T-helper 22 cell (primary cell): ENCODE measurements around the gene TAF1.
"Not testable (repeated sequence)": the region's sequence is repeated elsewhere in the genome, so short reads cannot be mapped to it uniquely, and the experiment has no call there.

ENCODE experiments used
- DNase-seq: peaks from one replicate; pipeline ENCODE4 v3.0.0-alpha.2; 2020; ENCODE audit warnings: low read depth

TAF1 gene

DNA sequence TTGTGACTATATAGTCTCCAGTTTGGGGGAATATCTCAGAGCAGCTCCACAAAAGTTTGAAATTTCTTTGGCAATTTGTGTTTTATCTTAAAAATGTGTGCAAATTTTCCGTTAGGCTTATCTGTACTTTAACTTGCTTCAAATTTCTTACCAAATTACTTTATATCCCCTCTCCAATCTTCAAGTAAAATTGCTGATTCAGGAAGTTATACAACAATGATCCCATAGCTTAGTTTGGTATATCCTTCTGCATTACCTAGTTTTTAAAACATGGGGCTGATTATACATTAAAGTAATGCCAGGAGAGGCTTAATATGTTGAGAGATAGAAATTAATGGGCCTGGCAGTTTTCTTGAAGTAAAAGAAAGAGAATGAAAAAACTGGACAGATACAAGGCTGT lies 66.6 kb downstream of the TAF1 start:
- no peak for DNase-seq

DNA sequence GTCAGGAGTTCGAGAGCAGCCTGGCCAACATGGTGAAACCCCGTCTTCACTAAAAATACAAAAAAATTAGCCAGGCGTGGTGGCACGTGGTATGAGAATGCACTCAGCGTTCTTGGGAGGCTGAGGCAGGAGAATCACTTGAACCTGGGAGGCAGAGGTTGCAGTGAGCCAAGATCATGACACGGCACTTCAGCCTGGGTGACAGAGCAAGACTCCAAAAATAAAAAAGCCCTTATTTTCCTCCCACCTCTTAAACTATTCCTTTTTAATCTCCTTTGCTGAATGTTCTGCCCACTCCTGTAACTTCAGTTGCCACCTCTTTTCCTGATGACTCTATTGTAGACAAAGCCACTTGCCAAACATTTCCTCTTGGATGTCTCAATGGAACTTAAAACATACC lies 72.6 kb downstream of the TAF1 start:
- DNase-seq = no peak

DNA sequence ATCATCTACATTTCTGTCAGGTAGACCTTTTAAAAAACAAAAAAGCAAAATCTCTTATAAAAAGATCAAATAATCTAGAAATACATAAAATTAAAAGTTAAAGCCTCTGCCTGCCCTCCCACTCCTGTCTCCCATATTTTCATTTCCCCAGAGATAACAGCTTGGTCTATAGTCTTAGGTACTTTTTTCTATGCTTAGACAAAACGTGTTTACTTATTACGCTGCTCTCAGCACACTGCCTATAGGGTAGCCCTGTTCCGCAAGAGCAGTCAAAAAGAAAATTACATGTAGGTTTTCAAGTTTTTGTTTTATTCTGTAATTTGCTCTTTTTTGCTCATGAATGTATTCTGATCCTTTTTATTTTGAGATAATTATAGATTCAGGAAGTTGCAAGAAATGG lies 73.3 kb downstream of the TAF1 start:
- DNase-seq = no peak

DNA sequence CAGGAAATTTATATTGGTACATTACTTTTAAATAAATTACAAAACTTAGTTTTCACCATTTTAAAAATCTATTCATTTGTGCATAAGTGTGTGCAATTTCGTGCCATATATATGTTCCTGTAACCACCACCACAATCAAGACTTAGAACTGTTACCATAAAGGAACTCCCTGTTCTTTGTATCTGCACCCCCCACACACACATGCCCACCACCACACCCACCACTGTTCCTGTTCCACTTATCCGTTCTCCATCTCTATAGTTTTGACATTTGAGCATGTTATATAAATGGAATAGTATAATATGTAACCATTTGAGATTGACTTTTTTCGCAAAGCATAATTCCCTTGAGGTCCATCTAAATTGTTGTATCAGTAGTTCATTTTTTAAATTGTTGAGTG lies 73.7 kb downstream of the TAF1 start:
- DNase-seq = no peak

DNA sequence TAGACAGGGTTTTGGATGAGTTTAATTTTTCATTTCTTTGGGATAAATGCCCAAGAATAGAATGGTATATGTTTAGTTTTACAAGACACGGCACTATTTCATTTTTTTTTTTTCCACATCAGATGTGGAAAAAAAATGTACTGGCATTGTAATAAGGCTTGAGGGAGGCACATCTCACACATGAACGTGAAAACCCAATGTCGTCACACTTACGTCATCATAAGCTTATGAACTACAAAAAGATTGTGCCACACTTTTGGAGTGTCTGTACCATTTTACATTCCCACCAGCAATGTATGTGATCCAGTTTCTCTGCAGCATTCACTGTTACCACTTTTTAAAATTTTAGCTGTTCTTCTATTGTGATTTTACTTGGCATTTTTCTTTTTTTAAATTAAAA lies 74.2 kb downstream of the TAF1 start:
- no peak for DNase-seq

DNA sequence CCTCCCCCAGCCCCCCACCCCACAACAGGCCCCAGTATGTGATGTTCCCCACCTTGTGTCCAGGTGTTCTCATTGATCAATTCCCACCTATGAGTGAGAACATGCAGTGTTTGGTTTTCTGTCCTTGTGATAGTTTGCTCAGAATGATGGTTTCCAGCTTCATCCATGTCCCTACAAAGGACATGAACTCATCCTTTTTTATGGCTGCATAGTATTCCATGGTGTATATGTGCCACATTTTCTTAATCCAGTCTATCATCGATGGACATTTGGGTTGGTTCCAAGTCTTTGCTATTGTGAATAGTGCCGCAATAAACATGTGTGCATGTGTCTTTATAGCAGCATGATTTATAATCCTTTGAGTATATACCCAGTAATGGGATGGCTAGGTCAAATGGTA lies 75.7 kb downstream of the TAF1 start:
- DNase-seq = not testable (repeated sequence)

DNA sequence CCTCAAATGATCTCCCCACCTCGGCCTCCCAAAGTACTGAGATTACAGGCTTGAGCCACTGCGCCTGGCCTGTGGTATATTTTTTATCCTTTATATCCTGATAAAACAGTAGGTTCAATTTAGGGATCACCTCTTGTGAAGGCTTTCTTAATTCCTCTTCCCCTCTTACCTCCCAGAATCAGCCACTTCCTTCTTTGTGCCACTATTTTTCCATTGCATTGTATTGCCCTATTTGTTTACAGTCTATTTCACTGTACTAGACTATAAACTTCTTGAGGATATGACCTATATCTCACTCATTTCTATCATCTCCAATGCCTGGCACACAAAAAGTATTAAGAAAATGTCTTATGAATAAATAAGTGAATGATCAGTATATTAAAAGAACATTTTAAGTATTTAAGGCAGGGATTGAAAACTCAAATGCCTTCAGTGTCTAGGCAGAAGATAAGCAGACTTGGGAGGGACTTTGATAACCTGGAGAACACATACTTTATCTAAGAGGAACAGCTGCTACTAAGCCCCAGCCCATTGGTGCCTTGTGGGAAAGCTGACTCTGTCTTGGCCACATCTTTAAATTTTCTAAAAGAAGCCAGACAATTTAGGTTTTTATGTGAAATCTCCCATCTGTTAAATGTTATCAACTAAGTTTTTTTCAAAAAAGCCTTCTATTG lies 84.4 kb downstream of the TAF1 start:
- no peak for DNase-seq

DNA sequence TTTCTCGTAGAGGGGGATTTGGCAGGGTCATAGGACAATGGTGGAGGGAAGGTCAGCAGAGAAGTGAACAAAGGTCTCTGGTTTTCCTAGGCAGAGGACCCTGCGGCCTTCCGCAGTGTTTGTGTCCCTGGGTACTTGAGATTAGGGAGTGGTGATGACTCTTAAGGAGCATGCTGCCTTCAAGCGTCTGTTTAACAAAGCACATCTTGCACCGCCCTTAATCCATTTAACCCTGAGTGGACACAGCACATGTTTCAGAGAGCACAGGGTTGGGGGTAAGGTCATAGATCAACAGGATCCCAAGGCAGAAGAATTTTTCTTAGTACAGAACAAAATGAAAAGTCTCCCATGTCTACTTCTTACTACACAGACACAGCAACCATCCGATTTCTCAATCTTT lies 85.4 kb downstream of the TAF1 start:
- not testable (repeated sequence) for DNase-seq

DNA sequence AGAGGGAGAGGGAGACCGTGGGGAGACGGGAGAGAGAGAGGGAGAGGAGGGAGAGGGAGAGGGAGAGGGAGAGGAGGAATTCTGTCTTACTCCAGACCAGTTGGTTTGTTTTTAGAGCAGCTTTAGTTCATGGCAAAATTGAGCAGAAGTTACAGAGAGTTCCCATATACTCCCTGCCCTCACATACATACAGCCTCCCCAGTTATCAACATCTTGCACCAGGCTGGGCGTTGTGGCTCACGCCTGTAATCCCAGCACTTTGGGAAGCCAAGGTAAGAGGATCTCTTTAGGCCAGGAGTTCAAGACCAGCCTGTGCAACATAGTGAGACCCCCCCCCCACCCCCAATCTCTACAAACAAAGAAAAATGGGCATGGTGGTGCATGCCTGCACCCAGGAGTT lies 86.9 kb downstream of the TAF1 start:
- no peak for DNase-seq

DNA sequence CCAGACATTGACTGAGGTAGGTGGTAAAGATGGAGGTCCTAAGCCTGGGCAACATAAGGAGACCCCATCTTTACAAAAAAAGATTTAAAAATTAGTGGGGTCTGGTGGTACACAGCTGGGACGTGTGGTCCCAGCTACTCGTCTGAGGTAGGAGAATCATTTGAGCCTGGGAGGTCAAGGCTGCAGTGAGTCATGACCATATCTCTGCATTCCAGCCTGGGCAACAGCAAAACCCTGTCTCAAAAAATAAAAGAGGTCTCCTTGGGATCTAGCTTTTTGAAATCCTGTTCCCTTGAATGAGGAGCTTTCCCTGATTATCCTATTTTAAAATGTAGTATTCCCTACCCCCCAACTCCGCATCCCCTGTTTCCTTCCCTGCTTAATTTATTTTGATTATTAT lies 88.1 kb downstream of the TAF1 start:
- no peak for DNase-seq

DNA sequence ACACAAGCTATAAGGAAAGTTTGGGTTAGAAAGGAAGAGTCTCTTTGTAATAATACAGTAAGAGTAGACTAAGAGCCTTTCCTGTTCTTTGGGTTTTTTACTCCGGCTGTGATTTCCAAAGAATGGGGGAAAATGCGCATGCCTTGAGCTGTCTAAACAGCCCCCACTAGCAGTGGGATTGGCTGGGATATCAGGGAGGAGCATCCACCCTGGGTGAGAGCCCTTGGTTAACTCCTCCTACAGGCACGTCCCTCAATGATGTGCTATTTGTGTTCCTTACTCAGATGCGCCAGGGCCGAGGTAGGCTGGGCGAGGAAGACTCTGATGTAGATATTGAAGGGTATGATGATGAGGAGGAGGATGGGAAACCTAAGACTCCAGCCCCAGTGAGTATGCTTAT lies 92.7 kb downstream of the TAF1 start:
- no peak for DNase-seq

DNA sequence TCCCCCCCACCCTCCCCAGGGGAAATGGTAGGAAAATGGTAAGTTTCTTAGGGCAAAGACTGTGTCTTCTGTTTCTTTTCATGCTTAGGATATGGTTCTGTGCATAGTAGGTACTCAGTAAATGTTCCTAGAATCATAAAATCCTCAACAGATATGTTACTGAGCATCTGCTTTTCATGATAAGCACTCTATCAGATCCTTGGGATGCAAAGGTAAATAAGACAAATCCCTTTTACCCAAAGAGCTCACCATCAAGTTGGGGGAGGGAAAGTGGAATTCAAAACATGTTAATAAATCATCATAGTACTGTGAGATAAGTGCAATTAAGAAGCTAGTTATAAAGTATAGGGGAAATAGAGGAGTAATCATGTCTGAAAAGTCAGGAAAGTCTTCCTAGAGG lies 98.8 kb downstream of the TAF1 start:
- DNase-seq = no peak

DNA sequence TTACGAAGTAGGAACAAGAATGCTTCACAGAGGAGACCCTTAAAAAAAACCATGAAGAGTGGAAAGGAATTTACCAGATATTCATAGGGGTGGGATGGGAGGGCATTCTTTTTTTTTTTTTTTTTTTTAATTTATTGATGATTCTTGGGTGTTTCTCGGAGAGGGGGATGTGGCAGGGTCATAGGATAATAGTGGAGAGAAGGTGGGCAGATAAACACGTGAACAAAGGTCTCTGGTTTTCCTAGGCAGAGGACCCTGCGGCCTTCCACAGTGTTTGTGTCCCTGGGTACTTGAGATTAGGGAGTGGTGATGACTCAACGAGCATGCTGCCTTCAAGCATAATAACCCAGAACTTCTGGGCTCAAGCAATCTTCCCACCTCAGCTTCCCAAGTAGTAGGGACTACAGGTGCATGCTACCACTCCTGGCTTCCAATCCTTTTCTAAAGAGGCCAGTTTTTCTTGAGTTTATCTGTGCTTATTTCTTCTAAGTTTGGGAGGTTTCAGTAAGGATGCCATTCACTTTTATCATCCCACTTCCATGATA lies 100.9 kb downstream of the TAF1 start:
- DNase-seq = no peak

DNA sequence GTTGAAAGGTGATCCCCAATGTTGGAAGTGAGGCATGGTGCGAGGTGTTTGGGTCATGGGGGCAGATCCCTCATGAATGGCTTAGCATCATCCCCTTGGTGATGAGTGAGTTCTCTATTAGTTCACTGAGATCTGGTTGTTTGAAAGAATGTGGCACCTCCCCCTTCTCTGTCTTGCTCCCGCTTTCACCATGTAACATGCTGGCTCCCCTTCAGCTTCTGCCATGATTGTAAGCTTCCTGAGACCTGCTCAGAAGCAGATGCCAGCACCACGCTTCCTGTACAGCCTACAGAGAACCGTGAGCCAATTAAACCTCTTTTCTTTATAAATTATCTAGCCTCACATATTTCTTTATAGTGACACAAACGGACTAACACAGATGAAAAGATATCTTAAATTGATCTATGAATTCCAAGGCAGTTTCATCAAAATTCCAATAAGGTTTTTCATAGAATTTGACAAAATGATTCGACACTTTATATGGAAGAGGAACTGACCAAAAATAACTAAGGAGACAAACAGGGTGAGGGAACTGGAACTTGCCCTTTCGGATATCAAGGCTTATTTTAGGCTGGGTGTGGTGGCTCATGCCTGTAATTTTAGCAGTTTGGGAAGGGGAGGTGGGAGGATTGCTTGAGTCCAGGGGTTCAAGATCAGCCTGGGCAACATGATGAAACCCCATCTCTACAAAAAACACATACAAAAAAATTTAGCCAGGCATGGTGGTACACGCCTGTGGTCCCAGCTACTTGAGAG lies 109.8 kb downstream of the TAF1 start:
- DNase-seq = no peak

DNA sequence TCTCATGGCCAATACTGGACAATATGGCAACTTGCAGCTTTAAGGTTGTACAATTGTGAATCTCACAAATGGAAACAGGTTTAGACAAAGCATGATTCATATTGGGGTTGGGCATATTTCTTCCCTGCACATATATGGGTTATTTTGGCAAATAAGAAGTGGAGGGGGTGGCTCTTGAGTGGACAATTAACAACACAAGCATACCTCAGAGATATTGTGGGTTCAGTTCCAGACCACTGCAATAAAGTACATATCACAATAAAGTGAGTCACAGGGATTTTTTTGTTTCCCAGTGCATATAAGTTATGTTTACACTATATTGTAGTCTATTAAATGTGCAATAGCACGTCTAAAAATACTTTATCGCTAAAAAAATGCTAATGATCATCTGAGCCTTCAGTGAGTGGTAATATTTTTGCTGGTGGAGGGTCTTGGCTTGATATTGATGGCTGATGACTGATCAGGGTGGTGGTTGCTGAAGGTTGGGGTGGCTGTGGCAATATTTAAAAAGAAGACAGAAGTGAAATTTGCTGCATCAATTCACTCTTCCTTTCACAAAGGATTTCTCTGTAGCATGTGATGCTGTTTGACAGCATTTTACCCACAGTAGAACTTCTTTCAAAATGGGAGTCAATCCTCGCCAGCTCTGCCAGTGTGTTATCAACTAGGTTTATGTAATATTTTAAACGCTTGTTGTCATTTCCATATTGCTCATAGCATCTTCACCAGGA lies 116.2 kb downstream of the TAF1 start:
- no peak for DNase-seq

DNA sequence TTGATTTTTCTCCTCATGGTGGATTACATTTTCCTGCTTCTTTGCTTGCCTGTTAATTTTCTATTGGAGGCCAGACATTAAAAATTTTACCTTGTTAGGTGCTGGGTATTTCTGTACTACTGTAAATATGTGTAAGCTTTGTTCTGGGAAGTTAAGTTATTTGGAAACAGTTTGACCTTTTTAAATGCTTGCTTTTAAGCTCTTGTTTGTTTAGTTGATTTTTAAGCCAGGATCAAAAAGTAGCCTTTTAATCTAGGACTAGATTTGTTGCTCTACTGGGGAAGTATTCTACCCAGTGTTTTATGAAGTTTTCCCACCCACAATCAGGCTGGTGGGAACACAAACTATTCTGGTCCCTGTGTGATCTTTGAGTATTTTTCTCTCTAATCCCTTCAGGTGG lies 121.7 kb downstream of the TAF1 start:
- DNase-seq = no peak

DNA sequence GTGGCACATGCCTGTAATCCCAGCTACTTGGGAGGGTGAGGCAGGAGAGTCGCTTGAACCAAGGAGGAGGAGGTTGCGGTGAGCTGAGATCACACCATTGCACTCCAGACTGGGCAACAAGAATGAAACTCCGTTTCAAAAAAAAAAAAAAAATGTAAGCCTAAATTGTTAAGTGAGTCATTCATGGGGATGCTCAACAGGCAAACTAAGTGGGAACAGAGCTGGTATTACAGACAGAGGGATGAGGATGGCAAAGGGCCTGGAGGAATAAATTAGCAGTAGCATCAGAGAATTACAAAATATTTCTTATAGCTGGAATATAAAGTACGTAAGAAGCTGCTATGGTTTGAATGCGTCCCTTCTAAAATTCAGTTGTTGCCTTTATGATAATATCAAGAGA lies 123.4 kb downstream of the TAF1 start:
- no peak for DNase-seq

DNA sequence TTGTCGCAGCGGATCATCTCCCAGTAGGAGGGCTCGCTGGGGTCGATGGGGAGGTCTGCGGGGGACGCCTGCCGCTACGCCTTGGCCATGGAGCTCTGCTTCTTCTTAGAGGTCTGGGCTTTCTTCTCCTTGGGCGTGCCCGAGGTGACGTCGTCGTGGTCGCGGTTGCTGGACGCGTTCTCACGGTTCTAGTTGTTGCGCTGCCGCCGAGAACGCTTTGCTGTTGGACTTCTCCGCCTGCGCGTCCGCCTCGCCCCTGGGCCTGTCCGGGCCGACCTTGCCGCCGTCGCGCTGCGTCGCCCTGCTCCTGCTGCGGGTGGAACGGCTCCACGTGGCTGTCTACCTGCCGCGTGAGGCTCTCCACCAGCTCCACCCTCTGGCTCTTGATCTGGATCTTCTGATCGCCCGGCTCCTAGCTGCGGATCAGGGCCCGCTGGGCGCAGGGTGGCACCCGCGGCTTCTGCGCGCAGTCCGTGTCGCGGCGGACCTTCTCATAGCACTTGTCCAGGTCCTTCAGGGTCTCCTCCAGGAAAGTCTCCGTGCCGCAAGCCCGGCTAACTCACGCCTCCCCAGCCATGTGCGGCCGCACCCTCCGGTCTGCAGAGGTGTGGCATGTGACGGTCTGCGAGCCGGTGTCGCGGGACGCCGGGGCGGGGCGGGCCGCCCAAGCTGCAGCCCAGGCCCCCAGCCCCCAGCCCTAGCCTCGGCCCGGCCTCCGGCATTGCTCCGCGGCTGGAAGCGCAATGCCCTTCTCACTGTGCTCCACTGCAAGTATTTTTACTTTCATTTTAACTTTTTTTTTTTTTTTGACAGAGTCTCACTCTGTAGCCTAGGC lies 126.3 kb downstream of the TAF1 start:
- DNase-seq = peak; percentile 14

DNA sequence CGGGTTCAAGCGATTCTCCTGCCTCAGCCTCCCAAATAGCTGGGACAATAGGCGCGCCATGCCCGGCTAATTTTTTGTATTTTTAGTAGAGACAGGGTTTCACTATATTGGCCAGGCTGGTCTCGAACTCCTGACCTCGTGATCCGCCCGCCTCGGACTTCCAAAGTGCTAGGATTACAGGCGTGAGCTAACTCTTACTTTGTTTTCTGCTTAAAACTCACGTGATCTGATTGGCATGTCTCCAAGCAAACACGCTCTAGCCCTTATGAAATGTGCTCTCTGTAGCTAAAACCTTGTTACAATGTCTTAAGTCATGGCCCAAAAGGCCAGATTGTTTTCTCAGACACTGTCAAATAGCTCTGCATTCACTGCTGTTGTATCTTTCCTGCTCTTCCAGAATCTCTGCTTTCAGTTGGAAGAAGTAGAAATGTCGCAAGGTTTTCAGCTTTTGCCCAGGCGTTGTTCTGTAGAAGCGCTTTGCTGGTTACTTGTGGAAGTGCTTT lies 127.0 kb downstream of the TAF1 start:
- no peak for DNase-seq

DNA sequence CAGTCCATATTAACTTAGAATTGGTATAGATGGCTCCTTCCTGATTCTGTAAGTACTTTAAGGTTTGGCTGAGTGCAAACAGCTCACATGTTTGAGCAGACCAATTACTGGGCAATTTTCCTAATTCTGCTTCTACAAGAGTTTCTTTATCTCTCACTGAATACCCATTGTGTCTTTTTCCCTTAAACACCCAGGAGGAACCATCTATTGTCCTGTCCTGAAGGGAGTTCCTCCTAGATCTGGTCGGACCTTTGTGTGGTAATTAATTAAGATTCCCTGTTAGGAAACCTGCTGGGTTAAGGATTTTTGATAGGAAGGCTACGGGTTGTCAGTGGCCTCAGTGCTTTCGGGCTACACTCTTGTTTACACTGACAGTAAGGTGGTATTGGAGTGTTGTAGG lies 129.8 kb downstream of the TAF1 start:
- DNase-seq = not testable (repeated sequence)

DNA sequence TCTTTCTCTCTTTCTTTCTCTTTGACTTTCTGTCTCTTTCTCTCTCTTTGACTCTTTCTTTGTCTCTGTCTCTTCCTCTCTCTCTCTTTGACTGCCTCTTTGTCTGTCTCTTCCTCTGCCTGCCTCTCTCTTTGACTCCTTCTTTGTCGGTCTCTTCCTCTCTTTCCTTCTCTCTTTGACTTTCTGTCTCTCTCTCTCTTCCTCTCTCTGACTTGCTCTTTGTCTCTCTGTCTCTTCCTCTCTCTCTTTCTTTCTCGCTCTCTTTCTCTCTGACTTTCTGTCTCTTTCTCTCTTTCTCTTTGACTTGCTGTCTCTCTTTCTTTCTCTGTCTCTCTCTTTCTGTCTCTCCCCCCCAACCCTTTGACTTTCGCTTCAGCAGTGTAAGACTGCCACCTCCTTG lies 130.3 kb downstream of the TAF1 start:
- no peak for DNase-seq

DNA sequence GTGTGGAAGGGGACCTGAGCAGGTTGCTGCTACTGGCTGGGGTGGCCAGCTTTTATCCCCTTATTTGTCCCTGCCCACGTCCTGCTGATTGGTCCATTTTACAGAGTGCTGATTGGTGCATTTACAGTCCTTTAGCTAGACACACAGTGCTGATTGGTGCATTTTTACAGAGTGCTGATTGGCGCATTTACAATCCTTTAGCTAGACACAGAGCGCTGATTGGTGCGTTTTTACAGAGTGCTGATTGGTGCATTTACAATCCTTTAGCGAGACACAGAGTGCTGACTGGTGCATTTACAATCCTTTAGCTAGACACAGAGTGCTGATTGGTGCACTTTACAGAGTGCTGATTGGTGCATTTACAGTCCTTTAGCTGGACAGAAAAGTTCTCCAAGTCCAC lies 135.9 kb downstream of the TAF1 start:
- not testable (repeated sequence) for DNase-seq
